Lower lobe of right lung (tissue), 2 donors: ENCODE results near the gene ZBTB7B. TPM values are rescaled to one million over a fixed set of nuclear protein-coding genes. Genes with fewer than 3 reads are reported as not detected.

Experiments
- ATAC-seq, 2 donors: fragments of 200-7000 bp; cut with Tn5 transposase; one replicate each; pipeline ENCODE4 v1.9.1; 2020 to 2022; ENCODE audit warnings: mild to moderate bottlenecking in 2 of 2, moderate library complexity in 2 of 2
- DNase-seq: peaks from one replicate; pipeline ENCODE4 v3.0.0-alpha.2; 2020
- H3K27ac ChIP-seq: fragments of 200-600 bp; one replicate; pipeline ENCODE4 v1.8.0; 2022
- H3K27me3 ChIP-seq: fragments of 200-600 bp; one replicate; pipeline ENCODE4 v1.8.0; 2022; ENCODE audit warnings: low read depth
- H3K36me3 ChIP-seq: fragments of 200-600 bp; one replicate; pipeline ENCODE4 v1.8.0; 2022; ENCODE audit warnings: mild to moderate bottlenecking
- H3K4me1 ChIP-seq: fragments of 200-600 bp; one replicate; pipeline ENCODE4 v1.8.0; 2022
- H3K4me3 ChIP-seq: fragments of 200-600 bp; one replicate; pipeline ENCODE4 v1.8.0; 2022; ENCODE audit warnings: mild to moderate bottlenecking
- H3K9me3 ChIP-seq: fragments of 200-600 bp; one replicate; pipeline ENCODE4 v1.8.0; 2022
- intact Hi-C: fragments of 100-400 bp; cut with DNase I; formaldehyde crosslinking; loops from one replicate; pipeline ENCODE4 v1.11.0; 2022
- total RNA-seq: library from RNA; stranded (reverse); fragmentation: NEBNext Ultra II Directional; extraction: Animal tissue kit (Norgen Biotek cat#: 25700); gene quantifications from one replicate; pipeline ENCODE4 v1.2.1, GENCODE V29; 2021
- TF ChIP-seq, protein P1 (sequence below): fragments of 200-600 bp; IDR thresholded peaks from one replicate; pipeline ENCODE4 v1.8.0; 2022; ENCODE audit warnings: antibody characterized with exemption, mild to moderate bottlenecking
- donor health status: DM: no; HTN: yes; CAD: no; lungs with severe emphysema.

The ZBTB7B gene
- total RNA-seq, 1 donor from 2014 or later: 72.0 TPM

DNA sequence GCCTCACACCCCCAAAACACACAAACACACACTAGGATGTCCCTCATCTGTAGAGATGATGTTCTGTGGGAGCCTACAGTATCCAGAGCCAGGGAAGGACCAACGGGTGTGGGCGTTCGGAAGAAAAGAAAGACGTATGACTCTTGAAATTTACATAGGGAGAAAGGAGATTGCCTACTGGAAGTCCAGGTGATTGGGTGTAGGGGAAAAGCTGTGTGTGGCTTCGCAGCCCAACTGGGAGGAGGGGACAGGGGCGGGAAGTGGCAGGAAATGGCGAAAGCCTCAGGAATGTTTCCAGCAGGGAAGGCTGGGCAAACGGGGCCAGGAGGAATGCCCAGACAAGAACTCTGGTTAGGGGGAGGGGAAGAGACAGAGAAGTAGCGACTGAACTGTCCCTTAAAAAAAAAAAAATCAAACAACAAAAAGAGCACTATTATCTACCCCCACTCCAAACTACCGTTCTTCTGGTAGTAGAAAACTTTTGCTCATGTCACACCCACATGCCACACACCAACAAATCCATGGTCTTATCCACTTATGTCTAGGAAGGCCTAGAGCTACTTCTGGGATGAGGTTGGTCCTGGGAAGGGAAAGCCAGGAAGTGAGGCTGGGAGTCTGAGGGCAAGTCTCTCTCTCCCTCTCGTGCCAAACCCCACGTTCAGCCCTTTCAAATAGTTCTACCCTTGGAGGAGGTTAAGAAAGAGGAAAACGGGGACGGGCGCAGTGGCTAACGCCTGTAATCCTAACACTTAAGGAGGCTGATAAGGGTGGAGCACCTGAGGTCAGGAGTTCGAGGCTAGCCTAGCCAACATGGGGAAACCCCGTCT is 29.9 kb upstream of the ZBTB7B start:
- ATAC-seq: peak; percentile 33 to 49
- Histone ChIP-seq H3K27ac (peak overlapping the region; percentile 98), H3K36me3 (peaks cover 15% of the 10 kb centered on the region), H3K9me3 (no peaks in the 10 kb centered on the region), H3K4me3 (peak overlapping the region; percentile 83), H3K4me1 (peaks cover 63% of the 10 kb centered on the region), H3K27me3 (no peaks in the 10 kb centered on the region)
- peak; percentile 82 for DNase-seq
- TF ChIP-seq, protein P1, sequence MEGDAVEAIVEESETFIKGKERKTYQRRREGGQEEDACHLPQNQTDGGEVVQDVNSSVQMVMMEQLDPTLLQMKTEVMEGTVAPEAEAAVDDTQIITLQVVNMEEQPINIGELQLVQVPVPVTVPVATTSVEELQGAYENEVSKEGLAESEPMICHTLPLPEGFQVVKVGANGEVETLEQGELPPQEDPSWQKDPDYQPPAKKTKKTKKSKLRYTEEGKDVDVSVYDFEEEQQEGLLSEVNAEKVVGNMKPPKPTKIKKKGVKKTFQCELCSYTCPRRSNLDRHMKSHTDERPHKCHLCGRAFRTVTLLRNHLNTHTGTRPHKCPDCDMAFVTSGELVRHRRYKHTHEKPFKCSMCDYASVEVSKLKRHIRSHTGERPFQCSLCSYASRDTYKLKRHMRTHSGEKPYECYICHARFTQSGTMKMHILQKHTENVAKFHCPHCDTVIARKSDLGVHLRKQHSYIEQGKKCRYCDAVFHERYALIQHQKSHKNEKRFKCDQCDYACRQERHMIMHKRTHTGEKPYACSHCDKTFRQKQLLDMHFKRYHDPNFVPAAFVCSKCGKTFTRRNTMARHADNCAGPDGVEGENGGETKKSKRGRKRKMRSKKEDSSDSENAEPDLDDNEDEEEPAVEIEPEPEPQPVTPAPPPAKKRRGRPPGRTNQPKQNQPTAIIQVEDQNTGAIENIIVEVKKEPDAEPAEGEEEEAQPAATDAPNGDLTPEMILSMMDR: no peak
- intact Hi-C loops: no loop called here

DNA sequence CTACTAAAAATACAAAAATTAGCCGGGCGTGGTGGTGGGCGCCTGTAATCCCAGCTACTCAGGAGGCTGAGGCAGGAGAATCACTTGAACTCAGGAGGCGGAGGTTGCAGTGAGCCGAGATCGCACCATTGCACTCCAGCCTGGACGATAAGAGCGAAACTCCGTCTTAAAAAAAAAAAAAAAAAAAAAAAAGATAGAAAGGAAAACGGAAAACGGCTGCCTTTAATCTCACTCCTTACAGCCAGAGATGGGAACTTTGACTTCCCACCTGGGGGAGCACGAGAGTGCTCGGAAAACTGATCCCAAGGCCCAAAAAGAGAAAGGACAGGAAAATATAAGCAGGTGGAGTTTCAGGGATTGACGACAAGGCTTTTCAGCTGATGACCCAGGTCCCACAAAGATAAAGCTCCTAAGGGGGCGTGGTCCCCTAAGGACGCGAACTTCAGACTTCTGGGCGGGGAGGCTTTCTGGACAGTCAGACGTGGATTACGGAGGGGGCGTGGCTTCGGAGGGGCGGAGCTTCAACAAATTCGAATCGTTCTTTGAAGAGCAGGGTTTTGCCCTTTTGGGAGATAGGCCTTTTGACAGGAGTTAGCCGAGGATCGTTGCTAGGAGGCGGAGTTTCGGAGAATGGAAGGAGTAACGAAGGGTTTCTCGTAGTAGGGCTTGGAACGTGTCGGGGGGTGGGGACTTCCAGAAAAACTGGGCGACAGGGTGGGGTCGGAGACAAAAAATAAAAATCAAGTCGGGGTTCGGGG is 29.1 kb upstream of the ZBTB7B start:
- Histone ChIP-seq H3K27ac (peak overlapping the region; percentile 98), H3K9me3 (no peaks in the 10 kb centered on the region), H3K36me3 (peaks cover 15% of the 10 kb centered on the region), H3K4me3 (peak overlapping the region; percentile 83), H3K4me1 (peaks cover 58% of the 10 kb centered on the region), H3K27me3 (no peaks in the 10 kb centered on the region)
- intact Hi-C loops: no loop called here
- ATAC-seq (peak; percentile 75 to 82), DNase-seq (peak; percentile 98)
- TF ChIP-seq, protein P1: no peak

DNA sequence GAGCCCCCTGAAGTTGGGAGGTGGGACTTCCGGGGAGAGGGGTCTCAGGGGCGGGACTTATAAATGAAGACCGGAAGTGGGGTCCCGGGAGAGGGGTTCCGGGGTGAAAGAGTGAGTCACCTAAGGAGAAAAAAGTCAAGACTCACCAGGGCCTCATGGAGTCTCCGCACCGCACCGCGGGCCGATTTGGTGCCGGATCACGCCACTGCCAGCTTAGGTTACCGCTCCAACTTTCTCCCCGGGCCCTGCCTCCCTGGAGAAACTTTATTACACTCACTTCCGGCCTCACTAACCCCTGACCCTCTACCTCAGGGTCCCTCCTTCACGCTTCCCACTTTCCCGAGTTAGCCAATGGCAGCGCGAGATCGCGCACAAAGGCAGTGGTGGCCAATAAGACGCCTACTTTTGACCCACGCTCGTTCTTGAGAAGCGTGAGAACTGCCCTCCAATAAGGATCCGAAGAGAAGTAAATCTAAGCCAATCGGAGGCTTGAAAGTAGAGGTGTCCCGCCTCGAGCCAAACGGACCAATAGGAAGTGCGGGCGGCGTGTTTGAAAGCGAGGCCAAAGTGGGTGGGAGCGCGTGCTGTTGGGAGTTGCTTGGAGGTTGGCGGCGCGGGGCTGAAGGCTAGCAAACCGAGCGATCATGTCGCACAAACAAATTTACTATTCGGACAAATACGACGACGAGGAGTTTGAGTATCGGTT is 28.3 kb upstream of the ZBTB7B start, which contains the start of gene CKS1B:
TSS of gene CKS1B (plus strand) at position 580 of the 706 bp plus-strand sequence. CDS start at position 645, 65 bp downstream.
- TF ChIP-seq, protein P1: no peak
- DNase-seq (peak; percentile 97), ATAC-seq (peak; percentile 91 to 93)
- H3K4me1 ChIP-seq: peaks cover 52% of the 10 kb centered on the region
- peak within 1 kb of the TSS; percentile 98 for H3K27ac ChIP-seq
- peaks cover 11% of the 10 kb centered on the region for H3K36me3 ChIP-seq
- intact Hi-C loops: no loop called here
- no peaks in the 10 kb centered on the region for H3K9me3 ChIP-seq
- H3K4me3 ChIP-seq: peak within 1 kb of the TSS; percentile 83
- no peaks in the 10 kb centered on the region for H3K27me3 ChIP-seq

DNA sequence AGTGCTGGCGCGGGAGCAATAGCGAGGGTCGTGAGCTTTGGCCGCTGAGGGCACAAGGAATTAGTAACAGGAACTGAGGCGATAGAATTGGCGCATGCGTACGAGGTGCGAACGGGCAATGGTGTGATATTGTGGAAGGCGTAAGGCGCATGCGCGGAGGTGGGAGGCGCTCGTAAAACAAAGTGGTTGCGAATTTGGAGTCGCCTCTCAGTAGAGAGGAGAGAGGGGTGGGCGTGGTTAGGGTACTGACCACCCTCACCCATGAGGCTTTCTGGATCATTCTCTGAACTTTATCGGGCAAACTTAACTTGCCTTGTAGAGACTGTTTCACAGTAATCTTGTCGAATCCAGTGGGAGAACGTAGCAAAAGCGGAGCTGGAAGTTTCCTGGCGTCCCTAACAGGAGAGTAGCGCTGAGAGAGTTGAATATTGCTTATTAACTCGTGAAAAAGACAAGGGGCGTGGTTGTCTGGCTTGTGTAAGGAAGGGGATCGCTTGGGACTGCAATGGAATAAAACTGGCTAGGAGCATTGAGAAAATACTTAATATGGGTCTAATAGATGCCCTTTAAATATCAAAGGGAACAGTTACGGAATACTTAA is 27.7 kb upstream of the ZBTB7B start:
- no peaks in the 10 kb centered on the region for H3K9me3 ChIP-seq
- peak overlapping the region; percentile 98 for H3K27ac ChIP-seq
- H3K4me3 ChIP-seq: peak overlapping the region; percentile 83
- ATAC-seq (peak; percentile 71 to 77), DNase-seq (peak; percentile 95)
- intact Hi-C loops: no loop called here
- TF ChIP-seq, protein P1: no peak
- peaks cover 8% of the 10 kb centered on the region for H3K36me3 ChIP-seq
- no peaks in the 10 kb centered on the region for H3K27me3 ChIP-seq
- H3K4me1 ChIP-seq: peaks cover 45% of the 10 kb centered on the region
